ENCODE data around the gene TIGD1.
A peak's percentile ranks its signal among the peaks of the same experiment; 100 is the strongest.

TIGD1 gene

DNA sequence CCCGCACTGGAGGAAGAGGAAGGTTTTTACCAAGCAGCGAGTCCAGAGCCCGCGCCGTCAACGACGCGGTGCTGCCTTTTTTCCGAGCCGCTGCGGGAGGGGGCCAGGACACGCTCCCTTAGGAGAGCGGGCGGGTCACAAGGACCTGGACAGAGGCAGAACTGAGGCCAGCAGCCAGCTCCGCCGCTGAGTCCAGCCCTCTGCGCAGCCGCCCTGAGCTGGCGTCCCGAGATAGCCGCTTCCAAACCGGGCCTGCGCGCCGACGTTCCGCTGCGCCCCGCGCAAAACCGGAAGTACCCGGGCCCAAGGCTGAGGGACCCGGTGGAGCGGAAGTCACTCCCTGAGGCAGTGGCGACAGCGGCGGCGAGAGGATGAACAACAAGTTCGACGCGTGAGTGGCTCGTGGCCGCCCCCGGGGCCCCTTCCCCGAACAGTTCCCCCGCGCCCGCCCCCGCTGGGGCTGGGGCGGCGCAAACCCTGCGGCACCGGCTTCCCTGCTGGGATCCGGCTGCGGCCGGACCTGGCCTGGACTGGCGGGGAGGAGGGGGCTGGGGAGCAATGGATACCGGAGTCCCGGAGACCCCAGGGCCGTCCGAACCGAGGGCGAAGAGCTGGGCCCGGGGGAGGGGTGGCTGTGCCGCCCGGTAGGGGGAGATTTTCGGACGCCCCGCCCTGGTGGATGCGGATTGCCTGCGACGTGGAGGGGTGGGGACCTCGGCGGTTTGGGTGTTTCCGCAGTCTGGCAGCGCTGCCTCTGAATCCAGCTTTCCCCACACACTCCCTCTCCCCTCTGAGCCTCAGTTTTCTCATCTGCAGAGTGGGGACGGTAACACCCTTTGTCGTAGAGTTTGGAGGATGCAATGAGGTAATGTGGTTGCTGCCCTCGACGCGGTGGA lies at the start of gene TIGD1, which contains the start of gene EIF4E2:
TSS of gene TIGD1 (minus strand) at position 204 of the 896 bp plus-strand sequence. CDS start 675 bp downstream, outside the sequence.
TSS of gene EIF4E2 (plus strand) at position 336 of the 896 bp plus-strand sequence. CDS start at position 372, 36 bp downstream.
- Histone ChIP-seq H3K27ac (ENCODE audit: poor library complexity, severe bottlenecking) (peak within 1 kb of the TSS; percentile 63), H3K9me3 (ENCODE audit: severe bottlenecking) (no peaks in the 10 kb centered on the region), H3K4me1 (ENCODE audit: insufficient read depth, poor library complexity, severe bottlenecking) (peaks cover 8% of the 10 kb centered on the region), H3K27me3 (ENCODE audit: insufficient read depth, poor library complexity, severe bottlenecking) (no peaks in the 10 kb centered on the region), H3K4me3 (ENCODE audit: severe bottlenecking) (peak within 1 kb of the TSS; percentile 69), H3K36me3 (ENCODE audit: low read depth) (peaks cover 59% of the 10 kb centered on the region)
- ATAC-seq (ENCODE audit: low read depth) (peak; percentile 95), DNase-seq (ENCODE audit: low spot score) (peak; percentile 90)
- TF ChIP-seq, protein P1, sequence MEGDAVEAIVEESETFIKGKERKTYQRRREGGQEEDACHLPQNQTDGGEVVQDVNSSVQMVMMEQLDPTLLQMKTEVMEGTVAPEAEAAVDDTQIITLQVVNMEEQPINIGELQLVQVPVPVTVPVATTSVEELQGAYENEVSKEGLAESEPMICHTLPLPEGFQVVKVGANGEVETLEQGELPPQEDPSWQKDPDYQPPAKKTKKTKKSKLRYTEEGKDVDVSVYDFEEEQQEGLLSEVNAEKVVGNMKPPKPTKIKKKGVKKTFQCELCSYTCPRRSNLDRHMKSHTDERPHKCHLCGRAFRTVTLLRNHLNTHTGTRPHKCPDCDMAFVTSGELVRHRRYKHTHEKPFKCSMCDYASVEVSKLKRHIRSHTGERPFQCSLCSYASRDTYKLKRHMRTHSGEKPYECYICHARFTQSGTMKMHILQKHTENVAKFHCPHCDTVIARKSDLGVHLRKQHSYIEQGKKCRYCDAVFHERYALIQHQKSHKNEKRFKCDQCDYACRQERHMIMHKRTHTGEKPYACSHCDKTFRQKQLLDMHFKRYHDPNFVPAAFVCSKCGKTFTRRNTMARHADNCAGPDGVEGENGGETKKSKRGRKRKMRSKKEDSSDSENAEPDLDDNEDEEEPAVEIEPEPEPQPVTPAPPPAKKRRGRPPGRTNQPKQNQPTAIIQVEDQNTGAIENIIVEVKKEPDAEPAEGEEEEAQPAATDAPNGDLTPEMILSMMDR (IDR thresholded peaks at IDR 0.05; ENCODE audit: poor library complexity, severe bottlenecking) = no peak

DNA sequence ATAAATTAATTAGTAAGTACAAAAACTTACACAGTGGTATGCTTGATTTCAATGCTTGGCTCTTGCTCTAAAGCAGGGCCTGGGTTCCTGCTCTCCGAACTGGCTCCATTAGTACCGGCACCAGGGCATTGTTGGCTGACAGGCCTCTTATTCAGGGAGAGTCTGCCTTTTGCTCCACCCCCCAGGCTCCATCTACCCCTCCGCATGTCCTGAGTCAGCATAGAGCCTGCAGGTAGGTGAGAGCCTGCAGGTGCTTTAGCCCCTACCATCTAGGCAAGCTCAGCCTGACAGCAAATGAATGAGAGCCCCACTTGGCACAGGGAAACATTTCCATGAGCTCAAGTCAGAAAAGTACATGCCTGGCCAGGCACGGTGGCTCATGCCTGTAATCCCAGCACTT lies 47.9 kb upstream of the TIGD1 start:
- TF ChIP-seq, protein P1 (IDR thresholded peaks at IDR 0.05; ENCODE audit: poor library complexity, severe bottlenecking) = no peak
- Histone ChIP-seq H3K4me1 (ENCODE audit: insufficient read depth, poor library complexity, severe bottlenecking) (peaks cover 2% of the 10 kb centered on the region), H3K36me3 (ENCODE audit: low read depth) (no peaks in the 10 kb centered on the region), H3K9me3 (ENCODE audit: severe bottlenecking) (no peaks in the 10 kb centered on the region), H3K27ac (ENCODE audit: poor library complexity, severe bottlenecking) (no peak overlapping the region), H3K27me3 (ENCODE audit: insufficient read depth, poor library complexity, severe bottlenecking) (no peaks in the 10 kb centered on the region), H3K4me3 (ENCODE audit: severe bottlenecking) (no peak overlapping the region)
- ATAC-seq (ENCODE audit: low read depth) (no peak), DNase-seq (ENCODE audit: low spot score) (no peak)

DNA sequence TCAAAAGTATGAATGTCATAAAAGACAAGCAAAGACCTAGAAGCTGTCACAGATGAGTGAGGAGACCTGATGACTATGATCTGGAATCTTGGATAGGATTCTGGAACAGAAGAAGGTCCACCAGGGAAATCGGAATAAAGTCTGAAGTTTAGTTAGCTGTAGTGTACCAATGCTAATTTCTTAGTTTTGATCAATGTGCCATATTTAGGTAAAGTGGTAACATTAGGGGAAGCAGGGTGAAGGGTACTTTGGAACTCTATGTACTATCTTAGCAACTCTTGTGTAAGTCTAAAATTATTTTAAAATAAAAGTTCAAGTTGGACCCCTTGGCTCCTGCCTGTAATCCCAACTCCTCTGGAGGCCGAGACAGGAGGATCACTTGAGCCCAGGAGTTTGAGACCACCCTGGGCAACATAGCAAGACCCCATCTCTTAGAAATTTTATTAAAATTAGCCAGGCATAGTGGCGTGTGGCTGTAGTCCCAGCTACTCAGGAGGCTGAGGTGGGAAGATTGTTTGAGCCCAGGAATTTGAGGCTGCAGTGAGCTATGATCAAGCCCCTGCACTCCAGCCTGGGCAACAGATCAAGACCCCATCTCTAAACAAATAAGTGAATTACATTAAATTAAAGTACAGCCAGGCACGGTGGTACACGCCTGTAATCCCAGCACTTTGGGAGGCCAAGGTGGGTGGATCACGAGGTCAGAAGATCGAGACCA lies 47.2 kb upstream of the TIGD1 start:
- Histone ChIP-seq H3K4me1 (ENCODE audit: insufficient read depth, poor library complexity, severe bottlenecking) (peaks cover 8% of the 10 kb centered on the region), H3K9me3 (ENCODE audit: severe bottlenecking) (no peaks in the 10 kb centered on the region), H3K4me3 (ENCODE audit: severe bottlenecking) (no peak overlapping the region), H3K36me3 (ENCODE audit: low read depth) (no peaks in the 10 kb centered on the region), H3K27me3 (ENCODE audit: insufficient read depth, poor library complexity, severe bottlenecking) (no peaks in the 10 kb centered on the region), H3K27ac (ENCODE audit: poor library complexity, severe bottlenecking) (no peak overlapping the region)
- ATAC-seq (ENCODE audit: low read depth) (no peak), DNase-seq (ENCODE audit: low spot score) (no peak)
- TF ChIP-seq, protein P1 (IDR thresholded peaks at IDR 0.05; ENCODE audit: poor library complexity, severe bottlenecking) = no peak

DNA sequence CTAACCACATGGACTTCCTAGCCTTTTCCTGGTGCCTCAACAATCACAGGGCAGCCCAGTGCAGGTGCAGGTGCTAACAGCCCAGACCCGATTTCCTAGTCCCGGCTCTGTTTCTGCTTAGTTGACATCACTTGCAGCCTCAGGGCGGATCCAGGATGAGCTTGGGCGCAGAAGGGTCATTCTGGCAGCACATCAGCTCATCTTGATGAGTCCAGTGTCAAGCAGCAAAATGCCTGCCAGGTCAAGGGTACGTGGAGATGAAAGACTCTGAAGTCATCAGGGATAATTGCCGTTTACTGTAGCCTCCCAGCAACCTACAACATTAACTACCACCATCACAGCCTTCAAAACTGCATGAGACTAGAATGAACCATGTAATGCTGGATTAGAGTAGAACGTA lies 43.6 kb upstream of the TIGD1 start:
- TF ChIP-seq, protein P1 (IDR thresholded peaks at IDR 0.05; ENCODE audit: poor library complexity, severe bottlenecking) = no peak
- Histone ChIP-seq H3K27ac (ENCODE audit: poor library complexity, severe bottlenecking) (no peak overlapping the region), H3K9me3 (ENCODE audit: severe bottlenecking) (no peaks in the 10 kb centered on the region), H3K27me3 (ENCODE audit: insufficient read depth, poor library complexity, severe bottlenecking) (no peaks in the 10 kb centered on the region), H3K4me3 (ENCODE audit: severe bottlenecking) (no peak overlapping the region), H3K4me1 (ENCODE audit: insufficient read depth, poor library complexity, severe bottlenecking) (peaks cover 26% of the 10 kb centered on the region), H3K36me3 (ENCODE audit: low read depth) (no peaks in the 10 kb centered on the region)
- DNase-seq (ENCODE audit: low spot score) (no peak), ATAC-seq (ENCODE audit: low read depth) (no peak)
